A673 (cell line): ENCODE data around the gene CCDC69. TPM values are rescaled to one million over a fixed set of nuclear protein-coding genes. Genes with fewer than 3 reads are reported as not detected.

Experiments
- BruUV-seq: library from RNA; stranded (reverse); fragments of 400-500 nt; replicated peaks from 2 replicates; lab custom pipeline; 2021; lab: Mats Ljungman, UMichigan
- CTCF ChIA-PET: fragments of 300-600 bp; sonication (Branson Sonifier 250); formaldehyde crosslinking; loops from one replicate; lab custom pipeline; 2022; ENCODE audit warnings: antibody characterized with exemption; lab: Charles Lee
- POLR2A ChIA-PET: fragments of 300-600 bp; sonication (Branson Sonifier 250); formaldehyde crosslinking; loops from one replicate; lab custom pipeline; 2022; ENCODE audit warnings: antibody characterized with exemption; ENCODE audit not compliant: low non-redundant PET; lab: Charles Lee
- DNase-seq: peaks from one replicate; pipeline ENCODE4 v3.0.0-alpha.2; 2015; ENCODE audit warnings: low spot score
- H3K27ac ChIP-seq: fragments of 200-600 bp; sonication (generic); 2 replicates; pipeline ENCODE4 v1.5.1; 2016; ENCODE audit warnings: mixed run types, low read depth, mild to moderate bottlenecking, mixed read lengths, antibody characterized with exemption, low read length; ENCODE audit not compliant: poor library complexity, severe bottlenecking
- H3K27me3 ChIP-seq: fragments of 200-600 bp; sonication (generic); replicated peaks from 2 replicates; pipeline ENCODE4 v1.6.1; 2017; ENCODE audit warnings: mixed run types, low read depth, mild to moderate bottlenecking, mixed read lengths, antibody characterized with exemption, low read length; ENCODE audit not compliant: insufficient read depth, poor library complexity
- H3K36me3 ChIP-seq: fragments of 200-600 bp; sonication (generic); 2 replicates; pipeline ENCODE4 v1.6.1; 2016; ENCODE audit warnings: mixed run types, mild to moderate bottlenecking, mixed read lengths, antibody characterized with exemption, low read length; ENCODE audit not compliant: insufficient read depth, poor library complexity, severe bottlenecking
- H3K4me1 ChIP-seq: fragments of 200-600 bp; sonication (generic); 2 replicates; pipeline ENCODE4 v1.6.1; 2017; ENCODE audit warnings: mixed run types, mild to moderate bottlenecking, mixed read lengths, antibody characterized with exemption, low read length; ENCODE audit not compliant: insufficient read depth, poor library complexity, severe bottlenecking
- H3K4me3 ChIP-seq: fragments of 200-600 bp; sonication (generic); 2 replicates; pipeline ENCODE4 v1.5.1; 2016; ENCODE audit warnings: low read depth, mixed run types, mild to moderate bottlenecking, mixed read lengths, low read length; ENCODE audit not compliant: poor library complexity, severe bottlenecking
- H3K9me3 ChIP-seq: fragments of 200-600 bp; sonication (generic); 2 replicates; pipeline ENCODE4 v1.6.1; 2016; ENCODE audit warnings: mixed run types, low read depth, mild to moderate bottlenecking, mixed read lengths, antibody characterized with exemption, low read length; ENCODE audit not compliant: poor library complexity, severe bottlenecking
- EZH2 ChIP-seq: fragments of 200-600 bp; sonication (generic); IDR thresholded peaks from 2 replicates; pipeline ENCODE4 v1.6.1; 2017; ENCODE audit warnings: borderline replicate concordance, low read depth, mild to moderate bottlenecking, mixed read lengths, antibody characterized with exemption, low read length; ENCODE audit not compliant: poor library complexity, severe bottlenecking
- intact Hi-C: fragments of 100-400 bp; cut with micrococcal nuclease; formaldehyde crosslinking; loops from one replicate; pipeline ENCODE4 v1.10.0; 2022; ENCODE audit not compliant: unreplicated experiment
- total RNA-seq: library from RNA; stranded (reverse); gene quantifications from 2 replicates; pipeline ENCODE4 v1.2.3, GENCODE V29; 2021
- TF ChIP-seq, protein P1 (sequence below): fragments of 300-800, 200-600 bp; sonication (generic); conservative IDR thresholded peaks from 2 replicates; pipeline ENCODE4 v1.5.1; 2017; ENCODE audit warnings: low read depth, mild to moderate bottlenecking, antibody characterized with exemption, low read length, moderate library complexity, mixed read lengths

CCDC69 gene
- total RNA-seq, 1 experiment from 2014 or later, result not detected

GRCh38 chr5:151142933-151143332 is 81.0 kb downstream of the CCDC69 start:
- no peak overlapping the region for H3K4me3 ChIP-seq
- H3K36me3 ChIP-seq, result peaks cover 18% of the 10 kb centered on the region
- no peaks in the 10 kb centered on the region for H3K27me3 ChIP-seq
- ChIA-PET POLR2A (no interaction called here), CTCF (no interaction called here)
- H3K9me3 ChIP-seq, result no peaks in the 10 kb centered on the region
- no TSS peak for BruUV-seq
- intact Hi-C loops, result no loop called here
- no peak overlapping the region for H3K27ac ChIP-seq
- no peak for TF ChIP-seq EZH2
- H3K4me1 ChIP-seq, result no peaks in the 10 kb centered on the region
- no peak for DNase-seq

- Histone ChIP-seq H3K27me3 (no peaks in the 10 kb centered on the region), H3K36me3 (peaks cover 32% of the 10 kb centered on the region), H3K9me3 (no peaks in the 10 kb centered on the region), H3K27ac (no peak overlapping the region), H3K4me1 (no peaks in the 10 kb centered on the region), H3K4me3 (no peak overlapping the region)
- POLR2A ChIA-PET, result no interaction called here
- intact Hi-C loops, result no loop called here
- CTCF ChIA-PET, result interaction anchor here (0.7 kb wide), 1 partner anchor 26 kb away, joined by 3 read pairs; no protein-coding TSS in a partner anchor
- TF ChIP-seq, protein P1, sequence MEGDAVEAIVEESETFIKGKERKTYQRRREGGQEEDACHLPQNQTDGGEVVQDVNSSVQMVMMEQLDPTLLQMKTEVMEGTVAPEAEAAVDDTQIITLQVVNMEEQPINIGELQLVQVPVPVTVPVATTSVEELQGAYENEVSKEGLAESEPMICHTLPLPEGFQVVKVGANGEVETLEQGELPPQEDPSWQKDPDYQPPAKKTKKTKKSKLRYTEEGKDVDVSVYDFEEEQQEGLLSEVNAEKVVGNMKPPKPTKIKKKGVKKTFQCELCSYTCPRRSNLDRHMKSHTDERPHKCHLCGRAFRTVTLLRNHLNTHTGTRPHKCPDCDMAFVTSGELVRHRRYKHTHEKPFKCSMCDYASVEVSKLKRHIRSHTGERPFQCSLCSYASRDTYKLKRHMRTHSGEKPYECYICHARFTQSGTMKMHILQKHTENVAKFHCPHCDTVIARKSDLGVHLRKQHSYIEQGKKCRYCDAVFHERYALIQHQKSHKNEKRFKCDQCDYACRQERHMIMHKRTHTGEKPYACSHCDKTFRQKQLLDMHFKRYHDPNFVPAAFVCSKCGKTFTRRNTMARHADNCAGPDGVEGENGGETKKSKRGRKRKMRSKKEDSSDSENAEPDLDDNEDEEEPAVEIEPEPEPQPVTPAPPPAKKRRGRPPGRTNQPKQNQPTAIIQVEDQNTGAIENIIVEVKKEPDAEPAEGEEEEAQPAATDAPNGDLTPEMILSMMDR, result no peak
- TF ChIP-seq EZH2, result no peak
- BruUV-seq, result no TSS peak
- no peak for DNase-seq
Measured at GRCh38 chr5:151141535-151141934, 82.4 kb downstream of the CCDC69 start.

- TF ChIP-seq, protein P1, result no peak
- no peak for TF ChIP-seq EZH2
- H3K36me3 ChIP-seq, result peaks cover 39% of the 10 kb centered on the region
- H3K9me3 ChIP-seq, result no peaks in the 10 kb centered on the region
- H3K27ac ChIP-seq, result no peak overlapping the region
- H3K4me1 ChIP-seq, result no peaks in the 10 kb centered on the region
- ChIA-PET POLR2A (no interaction called here), CTCF (no interaction called here)
- no peak for DNase-seq
- BruUV-seq, result no TSS peak
- H3K27me3 ChIP-seq, result no peaks in the 10 kb centered on the region
- intact Hi-C loops, result no loop called here
- no peak overlapping the region for H3K4me3 ChIP-seq
Measured at GRCh38 chr5:151140686-151141459, 83.0 kb downstream of the CCDC69 start.
